Fibroblast of pulmonary artery (primary cell): ENCODE measurements around the gene RFPL3.
"Not testable (repeated sequence)": the region's sequence is repeated elsewhere in the genome, so short reads cannot be mapped to it uniquely, and the experiment has no call there.

Experiments used
- DNase-seq: peaks from one replicate; pipeline ENCODE4 v3.0.0-alpha.2; 2010; ENCODE audit warnings: low read depth
- H3K4me3 ChIP-seq: replicated peaks from 2 replicates; pipeline ENCODE4 v1.5.1; 2011; ENCODE audit warnings: low read depth, mild to moderate bottlenecking, control low read depth, low read length, moderate library complexity
- TF ChIP-seq, protein P1 (sequence below): IDR thresholded peaks from 2 replicates; pipeline ENCODE4 v1.5.1; 2011; ENCODE audit warnings: mild to moderate bottlenecking, control low read depth, low read length, inconsistent platforms; ENCODE audit errors: missing control alignments

RFPL3 gene

DNA sequence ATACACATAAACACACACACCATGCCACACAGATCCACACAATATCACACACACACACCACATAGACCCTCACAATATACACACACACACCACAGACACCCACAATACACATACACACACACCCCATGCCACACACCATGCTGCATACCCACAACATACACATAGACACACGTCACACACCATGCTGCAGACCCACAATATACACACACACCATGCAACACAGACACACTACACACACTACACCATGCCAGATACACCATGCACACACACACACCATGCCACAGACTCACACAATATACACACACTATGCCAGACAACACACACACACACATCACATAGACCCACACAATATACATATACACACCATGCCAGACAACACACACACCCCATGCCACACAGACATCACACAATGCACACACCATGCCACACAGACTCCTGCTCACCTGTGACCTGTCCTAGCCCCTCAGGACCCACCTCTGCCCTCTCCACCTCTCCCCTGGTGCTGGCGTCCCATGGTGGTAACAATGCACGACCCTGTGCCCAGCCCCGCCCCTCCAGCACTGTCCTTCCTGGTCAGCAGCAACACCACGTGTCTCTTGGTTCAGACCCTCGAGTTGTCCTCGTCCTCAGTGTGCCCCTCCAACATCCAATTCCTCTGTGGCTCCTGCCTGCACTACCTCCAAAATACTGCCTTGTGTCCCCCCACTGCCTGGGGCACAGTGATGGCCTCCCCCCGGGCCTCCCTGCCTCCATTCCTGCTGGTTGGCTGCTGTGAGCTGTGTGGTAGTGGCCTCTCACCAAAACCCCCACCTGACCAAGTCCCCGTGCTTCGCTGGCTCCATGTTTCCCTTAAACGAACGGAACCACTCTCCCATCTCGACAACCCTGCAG, 23.7 kb upstream of the RFPL3 start:
- no peak for DNase-seq
- no peak overlapping the region for H3K4me3 ChIP-seq
- TF ChIP-seq, protein P1, sequence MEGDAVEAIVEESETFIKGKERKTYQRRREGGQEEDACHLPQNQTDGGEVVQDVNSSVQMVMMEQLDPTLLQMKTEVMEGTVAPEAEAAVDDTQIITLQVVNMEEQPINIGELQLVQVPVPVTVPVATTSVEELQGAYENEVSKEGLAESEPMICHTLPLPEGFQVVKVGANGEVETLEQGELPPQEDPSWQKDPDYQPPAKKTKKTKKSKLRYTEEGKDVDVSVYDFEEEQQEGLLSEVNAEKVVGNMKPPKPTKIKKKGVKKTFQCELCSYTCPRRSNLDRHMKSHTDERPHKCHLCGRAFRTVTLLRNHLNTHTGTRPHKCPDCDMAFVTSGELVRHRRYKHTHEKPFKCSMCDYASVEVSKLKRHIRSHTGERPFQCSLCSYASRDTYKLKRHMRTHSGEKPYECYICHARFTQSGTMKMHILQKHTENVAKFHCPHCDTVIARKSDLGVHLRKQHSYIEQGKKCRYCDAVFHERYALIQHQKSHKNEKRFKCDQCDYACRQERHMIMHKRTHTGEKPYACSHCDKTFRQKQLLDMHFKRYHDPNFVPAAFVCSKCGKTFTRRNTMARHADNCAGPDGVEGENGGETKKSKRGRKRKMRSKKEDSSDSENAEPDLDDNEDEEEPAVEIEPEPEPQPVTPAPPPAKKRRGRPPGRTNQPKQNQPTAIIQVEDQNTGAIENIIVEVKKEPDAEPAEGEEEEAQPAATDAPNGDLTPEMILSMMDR: no peak

DNA sequence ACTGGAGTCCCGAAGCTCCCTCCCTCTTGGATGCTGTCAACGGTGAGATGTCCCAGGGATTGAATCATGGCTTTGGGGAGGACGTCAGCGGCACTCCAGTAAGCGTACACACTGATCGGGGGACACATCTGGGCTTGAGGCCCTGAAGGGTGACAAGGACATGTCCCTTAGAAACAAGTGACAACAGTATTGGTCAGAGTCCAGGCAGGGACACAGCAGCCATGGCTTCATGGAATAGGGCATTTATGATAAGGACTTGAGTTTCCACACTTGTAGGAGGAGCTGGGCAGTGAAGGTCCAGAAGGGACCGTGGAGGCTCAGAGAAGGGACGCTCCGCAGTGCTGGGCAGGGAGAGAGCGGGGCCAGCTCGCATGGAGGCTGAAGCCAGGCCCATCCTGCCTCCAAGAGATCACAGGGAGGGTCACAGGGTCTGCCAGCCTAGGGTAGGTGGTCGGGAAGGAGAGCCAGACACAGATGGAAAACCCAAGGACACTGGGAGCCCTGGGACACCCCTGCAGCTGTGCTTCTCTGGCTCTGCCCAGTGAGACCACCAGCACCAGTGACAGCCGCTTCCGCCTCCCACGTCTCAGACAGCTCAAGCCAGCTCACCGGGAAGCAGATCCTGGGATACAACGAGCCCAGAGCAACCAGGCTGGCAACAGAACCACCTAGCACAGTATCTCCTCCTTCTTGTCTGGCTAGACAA, 22.9 kb upstream of the RFPL3 start:
- H3K4me3 ChIP-seq: no peak overlapping the region
- TF ChIP-seq, protein P1: no peak
- no peak for DNase-seq

GRCh38 chr22:32335471-32335870, 22.2 kb upstream of the RFPL3 start:
- TF ChIP-seq, protein P1: no peak
- H3K4me3 ChIP-seq: no peak overlapping the region
- no peak for DNase-seq

DNA sequence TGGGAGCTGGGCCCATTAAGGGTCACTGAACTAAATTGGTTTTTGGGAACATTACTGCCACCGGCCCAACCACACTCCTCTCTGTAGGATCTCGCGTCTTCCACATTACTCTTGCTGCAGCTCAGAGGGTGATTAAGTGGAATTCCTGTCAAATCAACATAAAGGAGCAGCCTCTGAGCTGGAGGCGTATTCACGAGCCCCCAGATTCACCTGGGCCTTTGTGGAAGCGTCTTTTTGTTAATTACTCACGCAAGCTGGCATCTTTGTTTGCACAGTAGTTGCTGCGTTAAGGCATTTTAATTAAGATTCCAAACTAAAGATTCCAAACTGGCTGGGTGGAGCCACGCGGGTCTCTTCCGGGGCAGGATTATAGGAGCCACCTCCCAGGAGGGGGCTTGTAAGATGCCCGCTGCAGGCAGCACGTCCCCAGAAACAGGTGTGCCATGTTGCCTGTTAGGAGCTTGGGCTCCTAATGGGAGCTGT, 21.5 kb upstream of the RFPL3 start:
- no peak overlapping the region for H3K4me3 ChIP-seq
- TF ChIP-seq, protein P1: no peak
- no peak for DNase-seq

DNA sequence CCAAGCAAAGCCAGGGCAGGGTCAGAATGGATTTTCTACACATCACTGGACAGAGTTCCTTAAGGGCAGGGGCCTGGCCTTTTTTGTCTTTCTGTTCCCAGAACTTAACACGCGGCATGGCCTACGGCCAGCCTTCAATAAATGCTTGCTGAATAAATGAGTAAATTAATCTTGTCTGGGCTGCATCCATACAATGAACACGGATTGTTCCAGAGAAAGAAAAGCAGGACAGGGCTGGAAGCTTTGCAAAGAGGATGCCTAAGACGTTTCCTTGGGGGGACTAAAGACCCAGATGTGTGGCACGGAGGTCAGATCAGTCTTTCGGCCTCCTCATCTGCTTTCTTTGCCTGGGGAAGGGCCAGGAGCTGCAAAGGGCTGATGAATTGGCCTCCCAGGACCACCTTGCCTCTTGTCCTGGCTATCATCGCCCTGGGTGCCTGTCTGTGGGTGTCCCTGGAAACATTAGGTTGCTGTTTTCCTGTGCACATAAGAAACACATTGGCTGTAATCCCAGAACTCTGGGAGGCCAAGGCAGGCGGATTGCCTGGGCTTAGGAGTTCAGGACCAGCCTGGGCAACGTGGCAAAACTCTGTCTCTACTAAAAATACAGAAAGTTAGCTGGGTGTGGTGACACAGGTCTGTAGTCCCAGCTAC, 20.8 kb upstream of the RFPL3 start:
- TF ChIP-seq, protein P1: no peak
- no peak overlapping the region for H3K4me3 ChIP-seq
- no peak for DNase-seq

DNA sequence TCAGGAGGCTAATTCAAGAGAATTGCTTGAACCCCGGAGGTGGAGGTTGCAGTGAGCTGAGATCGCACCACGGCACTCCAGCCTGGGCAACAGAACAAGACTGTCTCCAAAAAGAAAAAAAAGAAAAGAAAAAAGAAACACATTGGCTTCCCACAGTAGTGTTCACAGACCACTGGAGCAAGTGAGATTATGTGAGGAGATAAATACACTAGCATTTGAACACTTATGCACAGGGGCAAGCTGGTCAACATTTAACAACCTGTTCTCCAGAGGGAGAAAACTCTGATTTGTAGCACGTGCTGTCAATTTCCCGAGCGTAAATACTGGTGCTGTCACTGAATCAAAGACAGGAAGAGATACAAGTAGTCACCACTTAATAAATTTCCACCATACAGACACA, 20.2 kb upstream of the RFPL3 start:
- not testable (repeated sequence) for DNase-seq, H3K4me3 ChIP-seq

DNA sequence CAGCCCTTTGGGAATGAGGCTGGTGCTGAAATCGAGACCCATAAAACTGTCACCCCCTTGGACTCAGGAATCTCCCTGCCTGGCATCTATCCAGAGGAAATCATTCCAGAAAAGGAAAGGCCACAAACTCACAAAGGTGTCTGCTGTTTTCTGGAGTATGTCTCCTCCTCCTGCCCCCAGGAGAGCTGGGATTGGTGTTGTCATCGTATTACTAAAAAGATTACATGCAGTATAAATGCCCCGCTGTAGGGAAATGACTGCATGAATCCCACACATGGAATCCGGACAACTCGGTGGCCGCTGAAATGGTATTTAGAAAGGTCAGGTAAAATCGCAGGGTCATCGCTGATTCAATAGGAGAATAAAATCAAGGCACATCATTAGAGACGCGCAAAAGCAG, 18.9 kb upstream of the RFPL3 start:
- DNase-seq: no peak
- no peak overlapping the region for H3K4me3 ChIP-seq
- TF ChIP-seq, protein P1: no peak
